ENCODE results near the gene ITIH4. TPM values are rescaled to one million over a fixed set of nuclear protein-coding genes. Genes with fewer than 3 reads are reported as not detected.
A peak's percentile ranks its signal among the peaks of the same experiment; 100 is the strongest.
"Not testable (repeated sequence)": the region's sequence is repeated elsewhere in the genome, so short reads cannot be mapped to it uniquely, and the experiment has no call there.

The ITIH4 gene
- total RNA-seq, 2 experiments from 2014 or later = 35.8 to 40.4 TPM

GRCh38 chr3:52777959-52778805, 52.3 kb downstream of the ITIH4 start:
- Histone ChIP-seq H3K9me3 (ENCODE audit: control insufficient read depth in 1 of 2, insufficient read depth in 1 of 2, low read length in 2 of 2) (no peaks in the 10 kb centered on the region), H3K4me1 (ENCODE audit: insufficient read depth, low read length) (no peaks in the 10 kb centered on the region), H3K4me3 (ENCODE audit: low read length) (no peak overlapping the region), H3K27ac (ENCODE audit: low read depth in 1 of 2, low read length in 2 of 2) (no peak overlapping the region), H3K36me3 (ENCODE audit: insufficient read depth, low read length) (no peaks in the 10 kb centered on the region), H3K27me3 (ENCODE audit: control insufficient read depth in 1 of 2, insufficient read depth in 2 of 2, low read length in 2 of 2) (no peaks in the 10 kb centered on the region)
- intact Hi-C loops (cut with DNase I, micrococcal nuclease) = no loop called here
- H3K4me3 Mint-ChIP-seq = no peak overlapping the region
- ATAC-seq (ENCODE audit: poor library complexity) (no peak), DNase-seq (peak in 2 of 14 experiments; percentile 28 to 49)
- CTCF ChIA-PET = no interaction called here
- H3K27me3 Mint-ChIP-seq = no peaks in the 10 kb centered on the region
- H3K36me3 Mint-ChIP-seq (ENCODE audit: low read depth) = no peaks in the 10 kb centered on the region
- H3K4me1 Mint-ChIP-seq (ENCODE audit: low read depth) = no peaks in the 10 kb centered on the region
- no peak overlapping the region for H3K27ac Mint-ChIP-seq
- no peaks in the 10 kb centered on the region for H3K9me3 Mint-ChIP-seq
- POLR2A ChIA-PET = no interaction called here
- TF ChIP-seq, protein P1, sequence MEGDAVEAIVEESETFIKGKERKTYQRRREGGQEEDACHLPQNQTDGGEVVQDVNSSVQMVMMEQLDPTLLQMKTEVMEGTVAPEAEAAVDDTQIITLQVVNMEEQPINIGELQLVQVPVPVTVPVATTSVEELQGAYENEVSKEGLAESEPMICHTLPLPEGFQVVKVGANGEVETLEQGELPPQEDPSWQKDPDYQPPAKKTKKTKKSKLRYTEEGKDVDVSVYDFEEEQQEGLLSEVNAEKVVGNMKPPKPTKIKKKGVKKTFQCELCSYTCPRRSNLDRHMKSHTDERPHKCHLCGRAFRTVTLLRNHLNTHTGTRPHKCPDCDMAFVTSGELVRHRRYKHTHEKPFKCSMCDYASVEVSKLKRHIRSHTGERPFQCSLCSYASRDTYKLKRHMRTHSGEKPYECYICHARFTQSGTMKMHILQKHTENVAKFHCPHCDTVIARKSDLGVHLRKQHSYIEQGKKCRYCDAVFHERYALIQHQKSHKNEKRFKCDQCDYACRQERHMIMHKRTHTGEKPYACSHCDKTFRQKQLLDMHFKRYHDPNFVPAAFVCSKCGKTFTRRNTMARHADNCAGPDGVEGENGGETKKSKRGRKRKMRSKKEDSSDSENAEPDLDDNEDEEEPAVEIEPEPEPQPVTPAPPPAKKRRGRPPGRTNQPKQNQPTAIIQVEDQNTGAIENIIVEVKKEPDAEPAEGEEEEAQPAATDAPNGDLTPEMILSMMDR (IDR thresholded peaks at IDR 0.05) = no peak

- Mint-ChIP-seq H3K36me3 (ENCODE audit: low read depth) (no peaks in the 10 kb centered on the region), H3K9me3 (no peaks in the 10 kb centered on the region), H3K27ac (no peak within 1 kb of the TSS), H3K4me1 (ENCODE audit: low read depth) (no peaks in the 10 kb centered on the region), H3K27me3 (no peaks in the 10 kb centered on the region), H3K4me3 (no peak within 1 kb of the TSS)
- DNase-seq (no peak), ATAC-seq (ENCODE audit: poor library complexity) (no peak)
- Histone ChIP-seq H3K4me1 (ENCODE audit: insufficient read depth, low read length) (no peaks in the 10 kb centered on the region), H3K36me3 (ENCODE audit: insufficient read depth, low read length) (no peaks in the 10 kb centered on the region), H3K27ac (ENCODE audit: low read depth in 1 of 2, low read length in 2 of 2) (no peak within 1 kb of the TSS), H3K9me3 (ENCODE audit: control insufficient read depth in 1 of 2, insufficient read depth in 1 of 2, low read length in 2 of 2) (no peaks in the 10 kb centered on the region), H3K27me3 (ENCODE audit: control insufficient read depth in 1 of 2, insufficient read depth in 2 of 2, low read length in 2 of 2) (no peaks in the 10 kb centered on the region), H3K4me3 (ENCODE audit: low read length) (no peak within 1 kb of the TSS)
- intact Hi-C loops (cut with DNase I, micrococcal nuclease) = no loop called here
- POLR2A ChIA-PET = no interaction called here
- CTCF ChIA-PET = no interaction called here
- TF ChIP-seq, protein P1 (IDR thresholded peaks at IDR 0.05) = no peak
These were observed 53.1 kb downstream of the ITIH4 start, which contains the start of gene ITIH1 for GRCh38 chr3:52777127-52777958. Gene ITIH1 (plus strand): TSS chr3:52777599. CDS start chr3:52777616, 17 bp downstream.

DNA sequence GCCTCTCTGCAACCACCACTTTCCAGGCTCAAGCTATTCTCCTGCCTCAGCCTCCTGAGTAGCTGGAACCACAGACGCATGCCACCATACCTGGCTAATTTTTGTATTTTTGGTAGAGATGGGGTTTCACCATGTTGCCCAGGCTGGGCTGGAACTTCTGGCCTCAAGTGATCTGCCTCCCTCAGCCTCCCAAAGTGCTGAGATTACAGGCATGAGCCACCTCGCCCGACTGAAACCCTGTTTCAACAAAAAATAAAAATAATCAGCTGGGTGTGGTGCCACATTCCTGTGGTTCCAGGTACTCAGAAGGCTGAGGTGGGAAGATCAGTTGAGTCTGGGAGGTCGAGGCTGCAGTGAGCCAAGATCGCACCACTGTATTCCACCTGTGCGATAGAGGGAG, 54.0 kb downstream of the ITIH4 start:
- DNase-seq; H3K27ac ChIP-seq (ENCODE audit: low read depth in 1 of 2, low read length in 2 of 2); H3K36me3 Mint-ChIP-seq (ENCODE audit: low read depth); ATAC-seq (ENCODE audit: poor library complexity); H3K27ac Mint-ChIP-seq; H3K4me1 Mint-ChIP-seq (ENCODE audit: low read depth); H3K4me1 ChIP-seq (ENCODE audit: insufficient read depth, low read length); H3K36me3 ChIP-seq (ENCODE audit: insufficient read depth, low read length); H3K9me3 Mint-ChIP-seq; H3K27me3 ChIP-seq (ENCODE audit: control insufficient read depth in 1 of 2, insufficient read depth in 2 of 2, low read length in 2 of 2); POLR2A ChIA-PET; H3K9me3 ChIP-seq (ENCODE audit: control insufficient read depth in 1 of 2, insufficient read depth in 1 of 2, low read length in 2 of 2); H3K27me3 Mint-ChIP-seq; H3K4me3 Mint-ChIP-seq; H3K4me3 ChIP-seq (ENCODE audit: low read length); intact Hi-C loops (cut with DNase I, micrococcal nuclease): not testable (repeated sequence)
- CTCF ChIA-PET = interaction anchor here (0.7 kb wide), 1 partner anchor 354 kb away, joined by 4 read pairs; the partner anchor contains the start of gene RFT1

Data from CD4-positive, alpha-beta T cell (primary cell).